ACC112 (cell line): ENCODE results near the gene FECH.

ENCODE experiments used
- H2AFZ ChIP-seq: fragments of 200-600 bp; sonication (generic); one replicate; pipeline ENCODE4 v1.6.0; 2017; ENCODE audit warnings: antibody characterized with exemption, low read length; ENCODE audit not compliant: unreplicated experiment
- H3K27ac ChIP-seq: fragments of 200-600 bp; sonication (generic); 2 replicates; pipeline ENCODE4 v1.5.1; 2014; ENCODE audit warnings: low read depth, mild to moderate bottlenecking, antibody characterized with exemption, low read length, moderate library complexity
- H3K27me3 ChIP-seq: fragments of 200-600 bp; sonication (generic); 2 replicates; pipeline ENCODE4 v1.6.1; 2014; ENCODE audit warnings: mild to moderate bottlenecking, antibody characterized with exemption, low read length, moderate library complexity, mixed read lengths; ENCODE audit not compliant: insufficient read depth
- H3K36me3 ChIP-seq: fragments of 200-600 bp; sonication (generic); 2 replicates; pipeline ENCODE4 v1.6.1; 2016; ENCODE audit warnings: mild to moderate bottlenecking, antibody characterized with exemption, low read length, moderate library complexity, mixed read lengths; ENCODE audit not compliant: insufficient read depth
- H3K4me1 ChIP-seq: fragments of 200-600 bp; sonication (generic); one replicate; pipeline ENCODE4 v1.6.1; 2016; ENCODE audit warnings: low read length, mixed read lengths; ENCODE audit not compliant: insufficient read depth, unreplicated experiment, control insufficient read depth
- H3K4me3 ChIP-seq: fragments of 200-600 bp; sonication (generic); 2 replicates; pipeline ENCODE4 v1.5.1; 2014; ENCODE audit warnings: mild to moderate bottlenecking, low read depth, low read length
- H3K79me2 ChIP-seq: fragments of 200-600 bp; sonication (generic); one replicate; pipeline ENCODE4 v1.6.0; 2016; ENCODE audit warnings: low read length; ENCODE audit not compliant: control insufficient read depth, unreplicated experiment, insufficient read depth

FECH gene

GRCh38 chr18:57586251-57587049, at the start of gene FECH:
Gene FECH (minus strand): TSS chr18:57586702. CDS start chr18:57586620, 82 bp downstream.
- Histone ChIP-seq H3K79me2 (peaks cover 9% of the 10 kb centered on the region), H3K4me3 (peak within 1 kb of the TSS; percentile 91), H2AFZ (peak within 1 kb of the TSS; percentile 88), H3K27ac (peak within 1 kb of the TSS; percentile 39), H3K36me3 (no peaks in the 10 kb centered on the region), H3K4me1 (peaks cover 15% of the 10 kb centered on the region), H3K27me3 (no peaks in the 10 kb centered on the region)

- H3K36me3 ChIP-seq, result no peaks in the 10 kb centered on the region
- H3K27ac ChIP-seq, result no peak overlapping the region
Measured at GRCh38 chr18:57635003-57635822, 48.7 kb upstream of the FECH start.

GRCh38 chr18:57631697-57632096, 45.2 kb upstream of the FECH start:
- Histone ChIP-seq H3K27me3 (no peaks in the 10 kb centered on the region), H3K27ac (no peak overlapping the region), H3K4me3 (peak overlapping the region; percentile 84), H2AFZ (no peak overlapping the region), H3K4me1 (peaks cover 20% of the 10 kb centered on the region), H3K36me3 (no peaks in the 10 kb centered on the region), H3K79me2 (no peaks in the 10 kb centered on the region)

More at GRCh38 chr18:57635003-57635822, 48.7 kb upstream of the FECH start:
- H3K79me2 ChIP-seq, result no peaks in the 10 kb centered on the region
- H3K4me1 ChIP-seq, result peaks cover 11% of the 10 kb centered on the region
- H2AFZ ChIP-seq, result no peak overlapping the region
- no peak overlapping the region for H3K4me3 ChIP-seq
- no peaks in the 10 kb centered on the region for H3K27me3 ChIP-seq

GRCh38 chr18:57630754-57631595, 44.5 kb upstream of the FECH start:
- H2AFZ ChIP-seq, result peak overlapping the region; percentile 94
- no peaks in the 10 kb centered on the region for H3K79me2 ChIP-seq
- no peaks in the 10 kb centered on the region for H3K36me3 ChIP-seq
- no peaks in the 10 kb centered on the region for H3K27me3 ChIP-seq
- peak overlapping the region; percentile 84 for H3K4me3 ChIP-seq
- peak overlapping the region; percentile 76 for H3K27ac ChIP-seq
- H3K4me1 ChIP-seq, result peaks cover 20% of the 10 kb centered on the region

GRCh38 chr18:57630002-57630753, 43.7 kb upstream of the FECH start:
- Histone ChIP-seq H3K79me2 (no peaks in the 10 kb centered on the region), H3K36me3 (no peaks in the 10 kb centered on the region), H3K4me3 (peak overlapping the region; percentile 84), H2AFZ (peak overlapping the region; percentile 94), H3K4me1 (peaks cover 17% of the 10 kb centered on the region), H3K27ac (peak overlapping the region; percentile 76), H3K27me3 (no peaks in the 10 kb centered on the region)

- H3K4me1 ChIP-seq, result peaks cover 16% of the 10 kb centered on the region
- H3K79me2 ChIP-seq, result no peaks in the 10 kb centered on the region
- H3K36me3 ChIP-seq, result no peaks in the 10 kb centered on the region
- peak overlapping the region; percentile 84 for H3K4me3 ChIP-seq
- H3K27me3 ChIP-seq, result no peaks in the 10 kb centered on the region
- H3K27ac ChIP-seq, result no peak overlapping the region
- H2AFZ ChIP-seq, result peak overlapping the region; percentile 93
Measured at GRCh38 chr18:57629422-57629821, 42.9 kb upstream of the FECH start.

GRCh38 chr18:57627488-57627887, 41.0 kb upstream of the FECH start:
- Histone ChIP-seq H3K27ac (no peak overlapping the region), H3K4me3 (no peak overlapping the region), H3K27me3 (no peaks in the 10 kb centered on the region), H3K36me3 (no peaks in the 10 kb centered on the region), H3K4me1 (peaks cover 16% of the 10 kb centered on the region), H3K79me2 (no peaks in the 10 kb centered on the region), H2AFZ (no peak overlapping the region)

- no peaks in the 10 kb centered on the region for H3K27me3 ChIP-seq
- peaks cover 14% of the 10 kb centered on the region for H3K4me1 ChIP-seq
- H3K36me3 ChIP-seq, result 0 out of 2 replicates have a peak, but pooled peaks cover 1% of the 10 kb centered on the region
- H3K4me3 ChIP-seq, result no peak overlapping the region
- H3K27ac ChIP-seq, result no peak overlapping the region
- peaks cover 16% of the 10 kb centered on the region for H3K79me2 ChIP-seq
- no peak overlapping the region for H2AFZ ChIP-seq
Measured at GRCh38 chr18:57624988-57625387, 38.5 kb upstream of the FECH start.

GRCh38 chr18:57621246-57621604, 34.7 kb upstream of the FECH start:
- peaks cover 42% of the 10 kb centered on the region for H3K79me2 ChIP-seq
- no peaks in the 10 kb centered on the region for H3K27me3 ChIP-seq
- peak overlapping the region; percentile 43; the same call in 1 of the 2 replicates for H3K27ac ChIP-seq
- H3K36me3 ChIP-seq, result 0 out of 2 replicates have a peak, but pooled peaks cover 3% of the 10 kb centered on the region
- peaks cover 13% of the 10 kb centered on the region for H3K4me1 ChIP-seq
- H3K4me3 ChIP-seq, result peak overlapping the region; percentile 79
- H2AFZ ChIP-seq, result no peak overlapping the region
